SH-SY5Y (cell line): ENCODE results near the gene CNBD2.

Experiments used
- GATA2 ChIP-seq: IDR thresholded peaks from 2 replicates; pipeline ENCODE4 v1.6.1; 2011; ENCODE audit warnings: mild to moderate bottlenecking, low read depth, low read length
- GATA3 ChIP-seq: IDR thresholded peaks from 2 replicates; pipeline ENCODE4 v1.6.1; 2011; ENCODE audit warnings: low read depth, mild to moderate bottlenecking, low read length, moderate library complexity

- no peak for TF ChIP-seq GATA2
- TF ChIP-seq GATA3, result no peak
Observed at GRCh38 chr20:35956616-35957015, 11.8 kb upstream of the CNBD2 start.
